ENCODE data around the gene CNTNAP2. TPM values are rescaled to one million over a fixed set of nuclear protein-coding genes. Genes with fewer than 3 reads are reported as not detected.

Gene CNTNAP2
- total and polyA plus RNA-seq, 2 of the 8 experiments (the other 6 are each of a cell fraction or from before 2014, with no cell fraction given): 27.9 to 71.0 TPM

DNA sequence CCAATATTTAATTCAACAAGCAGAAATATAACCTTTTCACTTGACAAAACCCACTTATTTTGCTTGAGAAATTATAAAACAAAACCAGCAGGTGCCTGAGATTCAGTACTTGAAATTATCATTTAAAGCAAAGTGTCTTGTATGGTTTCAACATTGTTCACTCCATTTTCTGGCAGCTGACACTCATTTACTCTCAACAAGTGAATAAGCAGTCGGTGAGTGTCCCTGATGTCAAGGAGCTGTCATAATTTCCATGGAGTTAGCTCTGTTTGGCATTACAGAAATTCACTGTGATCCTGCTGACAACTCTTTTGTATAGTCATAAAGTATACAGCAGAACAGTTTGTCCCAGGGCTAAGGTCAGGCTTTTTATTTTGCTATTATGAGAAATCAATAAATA lies 490.0 kb downstream of the CNTNAP2 start:
- H3K79me1 ChIP-seq (ENCODE audit: low read depth, low read length): no peaks in the 10 kb centered on the region

More for the DNA sequence above, 490.0 kb downstream of the CNTNAP2 start:
- ChIA-PET POLR2A (ENCODE audit: partially characterized antibody) (no interaction called here), CTCF (ENCODE audit: partially characterized antibody) (no interaction called here)
- Histone ChIP-seq H2BK5ac (ENCODE audit: low read depth, low read length) (no peak overlapping the region), H3K23ac (ENCODE audit: insufficient read length) (no peak overlapping the region), H3K36me3 (ENCODE audit: control insufficient read depth in 2 of 4, insufficient read depth in 4 of 4, low read length in 3 of 4) (no peaks in the 10 kb centered on the region), H3K4ac (replicated peaks; ENCODE audit: insufficient read length, low read depth, low read length) (no peak overlapping the region), H4K91ac (replicated peaks; ENCODE audit: insufficient read length, low read length) (no peak overlapping the region), H3K9ac (replicated peaks in 1 of 4; ENCODE audit: extremely low read depth in 1 of 4, low read depth in 3 of 4, low read length in 3 of 4) (no peak overlapping the region), H4K5ac (ENCODE audit: insufficient read length, low read depth, low read length) (no peak overlapping the region), H2BK15ac (ENCODE audit: low read length) (no peak overlapping the region), H3K9me3 (ENCODE audit: insufficient read depth in 2 of 2, low read depth in 1 of 2, low read length in 1 of 2) (no peaks in the 10 kb centered on the region), H3K18ac (ENCODE audit: extremely low read depth, low read length) (no peak overlapping the region), H3K14ac (ENCODE audit: insufficient read length) (no peak overlapping the region), H2BK120ac (replicated peaks; ENCODE audit: low read depth, low read length) (no peak overlapping the region), H2AK5ac (ENCODE audit: low read depth, low read length) (no peak overlapping the region), H2BK20ac (ENCODE audit: low read length) (no peak overlapping the region), H3K4me3 (ENCODE audit: extremely low read depth in 1 of 4, insufficient read depth in 2 of 4, low read depth in 3 of 4, low read length in 4 of 4) (no peak overlapping the region), H4K20me1 (replicated peaks in 1 of 2; ENCODE audit: control insufficient read depth in 1 of 2, insufficient read depth in 2 of 2, low read length in 2 of 2) (no peaks in the 10 kb centered on the region), H2BK12ac (ENCODE audit: low read depth, low read length) (no peak overlapping the region), H3K79me2 (ENCODE audit: control insufficient read depth in 1 of 2, insufficient read depth in 2 of 2, low read length in 2 of 2) (no peaks in the 10 kb centered on the region), H3K56ac (replicated peaks; ENCODE audit: insufficient read length, low read depth, low read length) (no peak overlapping the region), H2AFZ (ENCODE audit: low read length) (no peak overlapping the region), H3K27ac (ENCODE audit: low read depth, low read length) (no peak overlapping the region), H4K8ac (ENCODE audit: extremely low read depth, insufficient read depth, low read length) (no peak overlapping the region), H3K23me2 (ENCODE audit: low read depth, low read length) (no peaks in the 10 kb centered on the region), H3K4me1 (replicated peaks in 1 of 4; ENCODE audit: control insufficient read depth in 3 of 4, insufficient read depth in 4 of 4, low read length in 3 of 4) (no peaks in the 10 kb centered on the region), H3K4me2 (ENCODE audit: insufficient read depth in 1 of 2, low read depth in 2 of 2, low read length in 2 of 2) (no peak overlapping the region), H3K27me3 (replicated peaks in 1 of 4; ENCODE audit: control insufficient read depth in 3 of 4, extremely low read depth in 1 of 4, insufficient read depth in 3 of 4, low read length in 3 of 4) (no peaks in the 10 kb centered on the region)
- no peak for TF ChIP-seq SIX5 (IDR thresholded peaks at IDR 0.05; ENCODE audit: low read depth, low read length)
- no peak for TF ChIP-seq EZH2 (IDR thresholded peaks at IDR 0.05; ENCODE audit: low read depth, low read length, severe bottlenecking)
- no peak for TF ChIP-seq JUND (IDR thresholded peaks at IDR 0.05; ENCODE audit: low read length)
- TF ChIP-seq TAF7 (optimal IDR thresholded peaks at IDR 0.05; ENCODE audit: borderline replicate concordance, low read depth, low read length): no peak
- FAIRE-seq (no peak), DNase-seq (ENCODE audit: low read depth in 1 of 2, low spot score in 2 of 2) (no peak)
- WGBS, 2 experiments (ENCODE audit: extremely low coverage in 1 of 2, insufficient coverage in 1 of 2, insufficient read length in 1 of 2, insufficient replicate concordance in 2 of 2, low coverage in 1 of 2, low lambda C conversion rate in 2 of 2, missing lambda C conversion rate in 1 of 2): 89% methylated on average over 1 of the region's 1 CpG; no CpG with 5 or more reads in 1 of the 2 experiments
